Measurements from ENCODE around the gene MAN1A2. TPM values are rescaled to one million over a fixed set of nuclear protein-coding genes. Genes with fewer than 3 reads are reported as not detected.
A peak's percentile ranks its signal among the peaks of the same experiment; 100 is the strongest.

MAN1A2 gene
- total and polyA plus RNA-seq, 10 of the 15 experiments (the other 5 are each of a cell fraction or from before 2014, with no cell fraction given): 2.8 to 23.6 (median 16.0) TPM

GRCh38 chr1:117568999-117569398 lies 201.8 kb downstream of the MAN1A2 start:
- H4K20me1 ChIP-seq (ENCODE audit: control insufficient read depth, insufficient read depth): no peaks in the 10 kb centered on the region
- ChIA-PET SMC1A (ENCODE audit: uncharacterized antibody, unreplicated experiment) (interaction anchor here (0.5 kb wide), 1 partner anchor 129 kb away, joined by 3 read pairs; no protein-coding TSS in a partner anchor), POLR2A (no interaction called here), RAD21 (ENCODE audit: unreplicated experiment) (no interaction called here), CTCF (interaction anchor here (0.6 to 1.0 kb wide), 3 partner anchors 11 to 35 kb away, joined by 3 to 4 read pairs (median 3); no protein-coding TSS in a partner anchor)
- H3K4me3 ChIP-seq: no peak overlapping the region
- H3K36me3 ChIP-seq (ENCODE audit: control insufficient read depth in 2 of 2, insufficient read depth in 2 of 2, low read length in 1 of 2): no peaks in the 10 kb centered on the region
- DNase-seq (ENCODE audit: low read depth, low spot score) (no peak), FAIRE-seq (no peak), ATAC-seq (no peak)
- no TSS peak for BruUV-seq (replicated peaks)
- no peak overlapping the region for H2AFZ ChIP-seq (ENCODE audit: control insufficient read depth, low read depth, low read length)
- no peak overlapping the region for H3K27ac ChIP-seq (ENCODE audit: control insufficient read depth, insufficient read depth)
- H3K4me2 ChIP-seq (ENCODE audit: control insufficient read depth, insufficient read depth): no peak overlapping the region
- 48% methylated on average over 6 of the region's 6 CpGs for WGBS (ENCODE audit: insufficient coverage, insufficient replicate concordance, low lambda C conversion rate, missing lambda C conversion rate)
- no peaks in the 10 kb centered on the region for H3K4me1 ChIP-seq (ENCODE audit: control insufficient read depth, insufficient read depth, low read length)
- intact Hi-C loops (cut with micrococcal nuclease; ENCODE audit: unreplicated experiment): no loop called here
- no peaks in the 10 kb centered on the region for H3K79me2 ChIP-seq (ENCODE audit: control insufficient read depth, insufficient read depth, low read length)
- H3K27me3 ChIP-seq (replicated peaks in 1 of 2; ENCODE audit: control insufficient read depth in 2 of 2, insufficient read depth in 2 of 2, low read length in 1 of 2): peaks cover 0 to 3% of the 10 kb centered on the region in 2 experiments; a peak in 3 of 4 replicates
- in situ Hi-C loops (cut with MboI): no loop called here
- no peak for TF ChIP-seq LARP7 (IDR thresholded peaks at IDR 0.05)
- TF ChIP-seq TCF12 (IDR thresholded peaks at IDR 0.05; ENCODE audit: low read depth, low read length): no peak
- no peak for TF ChIP-seq STAT1 (conservative IDR thresholded peaks at IDR 0.05)
- TF ChIP-seq POLR2AphosphoS5 (IDR thresholded peaks at IDR 0.05; ENCODE audit: low read length): no peak
- TF ChIP-seq MXI1 (IDR thresholded peaks at IDR 0.05; ENCODE audit: low read depth, low read length): no peak
- TF ChIP-seq EP300 (IDR thresholded peaks at IDR 0.05; ENCODE audit: borderline replicate concordance in 1 of 2, control insufficient read depth in 1 of 2, low read depth in 2 of 2, low read length in 2 of 2): no peak
- TF ChIP-seq, protein P1, sequence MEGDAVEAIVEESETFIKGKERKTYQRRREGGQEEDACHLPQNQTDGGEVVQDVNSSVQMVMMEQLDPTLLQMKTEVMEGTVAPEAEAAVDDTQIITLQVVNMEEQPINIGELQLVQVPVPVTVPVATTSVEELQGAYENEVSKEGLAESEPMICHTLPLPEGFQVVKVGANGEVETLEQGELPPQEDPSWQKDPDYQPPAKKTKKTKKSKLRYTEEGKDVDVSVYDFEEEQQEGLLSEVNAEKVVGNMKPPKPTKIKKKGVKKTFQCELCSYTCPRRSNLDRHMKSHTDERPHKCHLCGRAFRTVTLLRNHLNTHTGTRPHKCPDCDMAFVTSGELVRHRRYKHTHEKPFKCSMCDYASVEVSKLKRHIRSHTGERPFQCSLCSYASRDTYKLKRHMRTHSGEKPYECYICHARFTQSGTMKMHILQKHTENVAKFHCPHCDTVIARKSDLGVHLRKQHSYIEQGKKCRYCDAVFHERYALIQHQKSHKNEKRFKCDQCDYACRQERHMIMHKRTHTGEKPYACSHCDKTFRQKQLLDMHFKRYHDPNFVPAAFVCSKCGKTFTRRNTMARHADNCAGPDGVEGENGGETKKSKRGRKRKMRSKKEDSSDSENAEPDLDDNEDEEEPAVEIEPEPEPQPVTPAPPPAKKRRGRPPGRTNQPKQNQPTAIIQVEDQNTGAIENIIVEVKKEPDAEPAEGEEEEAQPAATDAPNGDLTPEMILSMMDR (IDR thresholded peaks at IDR 0.05 in 2 of 3, conservative IDR thresholded peaks at IDR 0.05 in 1 of 3; ENCODE audit: control insufficient read depth in 2 of 3, extremely low read depth in 1 of 3, insufficient read depth in 1 of 3, low read depth in 3 of 3, low read length in 3 of 3): 0 out of 6 replicates have a peak, but pooled peaks of 1 of the 3 experiments have one; percentile 18
- TF ChIP-seq NFYA (IDR thresholded peaks at IDR 0.05; ENCODE audit: borderline replicate concordance, low read depth, low read length): no peak
- no peaks in the 10 kb centered on the region for H3K9me3 ChIP-seq (replicated peaks; ENCODE audit: control insufficient read depth, insufficient read depth, low read length)
- H3K9ac ChIP-seq (ENCODE audit: control insufficient read depth, insufficient read depth, low read length): no peak overlapping the region
